Fibroblast of pulmonary artery (primary cell): ENCODE measurements around the gene NACA.
"Not testable (repeated sequence)": the region's sequence is repeated elsewhere in the genome, so short reads cannot be mapped to it uniquely, and the experiment has no call there.

ENCODE experiments used
- DNase-seq: peaks from one replicate; pipeline ENCODE4 v3.0.0-alpha.2; 2010; ENCODE audit warnings: low read depth
- H3K4me3 ChIP-seq: replicated peaks from 2 replicates; pipeline ENCODE4 v1.5.1; 2011; ENCODE audit warnings: low read depth, mild to moderate bottlenecking, control low read depth, low read length, moderate library complexity
- TF ChIP-seq, protein P1 (sequence below): IDR thresholded peaks from 2 replicates; pipeline ENCODE4 v1.5.1; 2011; ENCODE audit warnings: mild to moderate bottlenecking, control low read depth, low read length, inconsistent platforms; ENCODE audit errors: missing control alignments

NACA gene

DNA sequence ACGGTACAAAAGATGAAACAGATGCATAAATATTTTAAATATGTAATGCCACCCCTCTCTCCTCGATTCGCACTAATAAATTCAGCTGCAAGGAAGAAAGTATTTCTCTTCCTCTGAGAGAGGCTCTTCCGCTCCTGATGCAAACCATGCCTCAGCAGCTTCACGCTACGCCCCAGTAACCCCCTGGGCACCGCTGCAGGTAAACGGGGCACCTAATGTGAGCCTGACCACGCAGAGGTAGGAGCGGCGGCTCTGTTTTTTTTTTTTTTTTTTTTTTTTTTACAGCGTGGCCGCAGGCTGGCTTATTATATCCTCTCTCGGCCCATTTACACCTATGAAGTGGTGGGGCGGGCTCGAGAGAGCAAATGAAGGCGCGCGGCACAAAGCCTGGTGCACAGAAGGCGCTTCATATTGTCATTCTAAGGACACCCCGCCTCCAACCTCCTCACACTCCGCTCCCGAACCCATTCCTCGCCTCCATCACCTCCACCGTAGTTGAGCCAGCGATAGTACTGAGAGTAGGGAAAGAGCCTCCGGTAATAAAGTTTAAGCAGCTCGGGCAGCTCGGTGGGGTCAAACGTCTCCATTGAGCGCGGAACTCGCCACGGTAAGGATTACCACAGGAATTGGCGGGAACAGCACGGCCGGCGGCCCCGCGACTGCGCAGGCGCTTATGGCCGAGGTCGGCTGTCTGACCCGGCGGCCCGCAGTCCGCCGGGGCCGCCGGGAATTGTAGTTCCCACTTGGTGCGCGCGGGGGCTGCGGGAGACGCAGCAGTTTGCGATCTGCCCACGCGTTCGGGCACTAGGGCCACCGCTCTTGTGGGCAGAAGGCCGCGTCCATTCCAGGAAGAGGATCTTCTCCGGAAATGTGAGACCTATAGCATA, 26.9 kb upstream of the NACA start, which contains the start of gene PRIM1:
PRIM1 (minus strand) TSS at position 612 of the 887 bp plus-strand sequence; CDS start at position 587, 25 bp downstream.
- H3K4me3 ChIP-seq = peak within 1 kb of the TSS; percentile 96
- DNase-seq = peak; percentile 79
- TF ChIP-seq, protein P1, sequence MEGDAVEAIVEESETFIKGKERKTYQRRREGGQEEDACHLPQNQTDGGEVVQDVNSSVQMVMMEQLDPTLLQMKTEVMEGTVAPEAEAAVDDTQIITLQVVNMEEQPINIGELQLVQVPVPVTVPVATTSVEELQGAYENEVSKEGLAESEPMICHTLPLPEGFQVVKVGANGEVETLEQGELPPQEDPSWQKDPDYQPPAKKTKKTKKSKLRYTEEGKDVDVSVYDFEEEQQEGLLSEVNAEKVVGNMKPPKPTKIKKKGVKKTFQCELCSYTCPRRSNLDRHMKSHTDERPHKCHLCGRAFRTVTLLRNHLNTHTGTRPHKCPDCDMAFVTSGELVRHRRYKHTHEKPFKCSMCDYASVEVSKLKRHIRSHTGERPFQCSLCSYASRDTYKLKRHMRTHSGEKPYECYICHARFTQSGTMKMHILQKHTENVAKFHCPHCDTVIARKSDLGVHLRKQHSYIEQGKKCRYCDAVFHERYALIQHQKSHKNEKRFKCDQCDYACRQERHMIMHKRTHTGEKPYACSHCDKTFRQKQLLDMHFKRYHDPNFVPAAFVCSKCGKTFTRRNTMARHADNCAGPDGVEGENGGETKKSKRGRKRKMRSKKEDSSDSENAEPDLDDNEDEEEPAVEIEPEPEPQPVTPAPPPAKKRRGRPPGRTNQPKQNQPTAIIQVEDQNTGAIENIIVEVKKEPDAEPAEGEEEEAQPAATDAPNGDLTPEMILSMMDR = no peak

DNA sequence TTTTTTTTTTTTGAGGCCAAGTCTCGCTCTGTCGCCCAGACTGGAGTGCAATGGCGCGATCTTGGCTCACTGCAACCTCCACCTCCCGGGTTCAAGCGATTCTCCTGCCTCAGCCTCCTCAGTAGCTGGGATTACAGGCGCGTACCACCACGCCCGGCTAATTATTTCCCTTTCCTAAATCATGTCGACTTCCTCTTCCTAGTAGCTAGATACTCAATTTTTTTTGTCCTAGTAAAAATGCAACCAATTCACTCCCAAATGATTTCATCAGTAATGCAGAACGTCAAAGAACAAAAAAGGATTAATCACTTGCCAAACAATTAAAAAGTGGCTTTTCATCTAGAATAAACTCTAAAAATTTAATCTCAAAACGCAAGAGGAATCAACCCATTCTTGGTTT, 25.5 kb upstream of the NACA start:
- DNase-seq, H3K4me3 ChIP-seq: not testable (repeated sequence)

DNA sequence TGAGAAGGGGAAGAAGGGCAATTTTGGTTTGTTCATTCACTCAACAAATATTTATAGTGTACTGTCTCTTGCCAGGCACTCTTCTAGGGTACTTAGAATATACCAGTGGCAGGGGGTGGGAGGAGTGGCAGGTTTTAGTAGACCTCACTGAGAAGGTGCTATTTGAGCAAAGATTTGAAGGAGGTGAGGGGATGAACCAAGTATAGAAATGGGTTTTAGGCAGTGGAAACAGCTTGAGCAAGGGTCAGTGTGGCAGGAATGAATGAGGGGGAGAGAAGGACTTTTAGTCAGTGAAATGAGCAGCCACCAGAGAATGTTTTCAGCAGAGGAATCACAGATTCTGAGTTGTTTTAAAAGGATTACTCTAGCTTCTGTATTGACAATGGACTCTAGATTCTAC, 24.8 kb upstream of the NACA start:
- DNase-seq = no peak
- H3K4me3 ChIP-seq = no peak overlapping the region
- TF ChIP-seq, protein P1 = no peak

DNA sequence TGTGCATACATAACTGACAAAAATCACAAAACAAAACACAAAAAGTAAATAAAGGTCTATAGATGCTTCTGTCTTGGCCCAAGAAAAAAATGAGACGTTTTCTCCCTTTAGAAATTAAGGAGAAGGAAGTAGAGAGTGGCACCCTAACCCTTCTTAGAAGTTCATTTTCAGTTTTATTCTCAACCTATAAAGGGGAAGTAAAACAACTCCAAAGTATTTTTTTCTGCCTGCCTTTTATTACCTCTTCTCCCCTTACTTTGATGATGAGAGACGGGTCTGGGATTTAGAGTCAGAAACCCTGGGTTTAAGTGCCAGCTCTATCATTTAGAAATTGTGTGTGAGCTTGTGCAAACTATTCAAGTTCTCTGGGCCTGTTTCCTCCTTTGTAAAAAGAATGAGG, 24.3 kb upstream of the NACA start:
- no peak overlapping the region for H3K4me3 ChIP-seq
- TF ChIP-seq, protein P1 = no peak
- DNase-seq = no peak

DNA sequence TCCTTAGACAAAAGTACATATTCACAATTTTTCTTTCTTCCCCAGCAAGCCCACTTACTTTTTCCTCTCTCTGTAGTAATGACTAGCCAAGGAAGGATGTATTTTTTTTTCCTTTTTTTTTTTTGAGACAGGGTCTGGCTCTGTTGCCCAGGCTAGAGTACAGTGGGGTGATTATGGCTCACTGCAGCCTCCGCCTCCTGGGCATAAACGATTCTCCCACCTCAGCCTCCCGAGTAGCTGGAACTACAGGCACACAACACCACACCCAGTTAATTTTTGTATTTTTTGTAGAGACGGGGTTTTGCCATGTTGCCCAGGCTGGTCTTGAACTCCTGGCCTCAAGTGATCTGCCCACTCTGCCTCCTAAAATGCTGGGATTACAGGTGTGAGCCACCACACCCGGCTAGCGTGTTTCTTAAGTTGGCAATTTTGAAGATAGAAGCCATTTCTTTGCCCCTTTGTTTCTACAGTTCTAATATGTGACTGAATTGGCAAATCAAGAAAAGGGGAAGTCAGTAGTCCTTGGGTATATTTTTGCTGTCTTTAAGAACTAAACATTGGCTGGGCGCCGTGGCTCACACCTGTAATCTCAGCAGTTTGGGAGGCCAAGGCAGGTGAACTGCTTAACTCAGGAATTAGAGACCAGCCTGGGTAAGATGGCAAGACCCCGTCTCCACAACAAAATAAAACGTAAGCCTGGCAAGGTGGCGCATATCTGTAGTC, 3.2 kb upstream of the NACA start:
- DNase-seq = no peak
- TF ChIP-seq, protein P1 = no peak

DNA sequence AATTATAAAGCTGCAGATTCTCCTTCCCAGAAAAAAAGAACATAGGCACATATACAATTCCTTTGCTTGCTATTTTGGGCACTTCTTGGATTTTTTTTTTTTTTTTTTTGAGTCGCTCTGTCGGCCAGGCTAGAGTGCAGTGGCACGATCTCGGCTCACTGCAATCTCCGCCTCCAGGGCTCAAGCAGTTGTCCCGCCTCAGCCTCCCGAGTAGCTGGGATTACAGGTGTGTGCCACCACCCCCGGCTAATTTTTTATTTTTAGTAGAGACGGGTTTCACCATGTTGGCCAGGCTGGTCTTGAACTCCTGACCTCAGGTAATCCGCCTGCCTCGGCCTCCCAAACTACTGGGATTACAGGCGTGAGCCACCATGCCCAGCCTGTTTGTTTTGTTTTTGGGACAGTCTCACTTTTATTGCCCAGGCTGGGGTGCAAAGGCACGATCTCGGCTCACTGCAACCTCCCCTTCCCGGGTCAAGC, 1.1 kb upstream of the NACA start:
- not testable (repeated sequence) for DNase-seq, H3K4me3 ChIP-seq

More for the DNA sequence above, 3.2 kb upstream of the NACA start:
- no peak overlapping the region for H3K4me3 ChIP-seq

DNA sequence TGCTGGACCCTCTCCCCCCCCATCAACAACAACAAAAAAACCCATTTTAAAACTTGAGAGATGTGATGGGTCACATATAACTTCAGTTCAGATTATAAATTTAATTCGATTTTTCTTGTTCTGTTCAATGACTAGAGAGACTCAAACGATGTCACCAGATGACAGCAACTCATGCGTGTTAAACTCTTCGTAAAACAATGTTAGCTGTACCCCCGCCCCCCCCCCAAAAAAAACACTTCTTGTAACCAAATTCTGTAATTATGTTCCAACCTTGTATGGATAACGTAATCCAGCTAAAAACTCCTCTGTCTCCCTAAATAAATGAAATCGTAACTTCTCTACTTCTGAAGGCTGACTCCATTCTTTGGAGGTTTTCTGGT, 614 bp upstream of the NACA start:
- no peak for DNase-seq
- peak overlapping the region; percentile 99 for H3K4me3 ChIP-seq
- TF ChIP-seq, protein P1 = no peak
